HG03095 (cell line): ENCODE data around the gene TEAD1.
"Not testable (repeated sequence)": the region's sequence is repeated elsewhere in the genome, so short reads cannot be mapped to it uniquely, and the experiment has no call there.

ENCODE experiments used
- ATAC-seq: cut with Tn5 transposase; IDR thresholded peaks from one replicate; pipeline ENCODE4 v1.9.1; 2021; ENCODE audit warnings: moderate library complexity; ENCODE audit not compliant: unreplicated experiment

The TEAD1 gene

DNA sequence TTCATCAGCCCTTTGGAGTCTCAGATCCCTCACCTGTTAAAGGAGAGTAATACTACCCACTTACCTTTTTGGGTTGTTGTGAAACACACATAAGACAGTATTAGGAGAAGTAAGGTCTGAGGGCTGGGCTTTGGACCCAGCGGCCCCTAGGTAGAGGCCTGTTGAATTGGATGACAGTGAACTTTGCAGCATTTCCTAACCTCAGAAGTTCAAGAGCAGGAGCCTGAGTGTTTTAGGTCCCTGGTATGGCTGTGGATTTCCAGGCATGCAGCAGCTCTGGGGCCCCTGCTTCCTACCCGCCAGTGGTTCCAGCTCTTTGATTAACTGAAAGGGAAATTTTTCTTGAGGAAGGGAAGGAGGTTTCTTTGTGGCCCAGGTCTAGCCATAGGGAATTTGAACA lies 58.9 kb downstream of the TEAD1 start:
- no peak for ATAC-seq

GRCh38 chr11:12734625-12735024 lies 60.4 kb downstream of the TEAD1 start:
- no peak for ATAC-seq

DNA sequence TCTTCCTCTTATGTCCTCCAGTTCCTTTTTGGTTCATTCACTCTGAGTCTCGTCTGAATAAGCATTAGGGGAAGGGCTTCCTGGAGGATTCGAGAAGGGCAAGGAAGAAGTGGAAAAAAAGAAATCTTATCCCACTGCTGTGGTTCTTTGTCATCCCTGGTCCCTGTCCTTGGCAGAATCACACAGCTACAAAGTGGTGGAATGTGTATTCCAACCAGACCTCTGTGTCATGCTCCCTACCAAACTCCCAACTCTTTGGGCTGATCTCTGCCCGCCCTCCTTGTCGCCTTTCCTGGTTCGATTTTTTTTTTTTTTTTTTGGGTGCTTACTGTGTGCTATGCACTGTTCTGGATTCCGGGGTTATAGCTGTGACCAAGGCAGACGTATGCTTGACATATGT lies 61.0 kb downstream of the TEAD1 start:
- ATAC-seq = no peak

DNA sequence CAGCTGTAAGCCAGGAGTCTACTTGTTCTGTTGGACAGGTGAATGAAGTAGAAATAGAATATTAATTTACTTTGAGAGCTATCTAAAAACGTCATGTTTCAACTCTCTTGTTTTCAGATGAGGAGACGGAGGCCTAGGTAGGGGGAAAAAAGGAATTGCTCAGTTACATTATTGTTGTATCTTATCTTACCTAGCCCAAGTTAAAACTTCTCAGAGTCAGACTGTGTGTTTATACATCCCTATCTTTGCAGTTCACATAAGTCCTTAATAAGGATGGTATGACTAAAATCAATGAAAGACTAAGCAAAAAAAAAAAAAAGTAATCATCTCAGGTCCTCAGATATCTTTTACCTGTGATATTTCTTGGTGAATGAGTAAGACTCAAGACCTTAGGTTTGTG lies 62.8 kb downstream of the TEAD1 start:
- no peak for ATAC-seq

- no peak for ATAC-seq
Observed at GRCh38 chr11:12741671-12742216, 67.5 kb downstream of the TEAD1 start.

DNA sequence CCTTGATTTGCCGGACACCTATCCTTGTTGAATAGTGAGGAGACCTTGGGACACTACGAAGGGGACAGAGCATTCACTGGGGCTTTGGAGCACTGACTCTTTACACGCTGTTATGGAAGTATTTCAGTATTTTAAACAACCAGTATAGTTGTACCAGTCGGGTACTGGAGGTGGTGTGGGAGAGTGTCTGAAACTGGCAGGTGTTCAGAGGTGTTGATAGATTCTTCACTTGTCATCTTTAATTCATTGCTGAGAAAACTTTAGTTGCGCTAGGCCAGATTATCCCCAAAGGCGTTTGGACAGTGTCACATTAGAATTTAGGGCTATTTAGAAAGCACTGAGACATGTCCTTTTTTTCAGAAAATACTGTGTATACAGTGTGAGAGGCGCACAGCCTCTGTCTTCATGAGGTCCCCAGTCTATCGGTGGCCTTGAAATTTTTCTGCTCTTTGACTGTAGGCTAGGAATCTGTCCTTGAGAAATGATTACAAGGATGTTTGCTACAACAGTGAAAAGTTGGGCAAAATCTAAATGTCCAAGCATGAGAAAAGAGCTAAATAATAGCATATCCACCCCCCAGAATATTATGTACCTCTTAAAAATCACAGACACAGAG lies 69.7 kb downstream of the TEAD1 start:
- no peak for ATAC-seq

DNA sequence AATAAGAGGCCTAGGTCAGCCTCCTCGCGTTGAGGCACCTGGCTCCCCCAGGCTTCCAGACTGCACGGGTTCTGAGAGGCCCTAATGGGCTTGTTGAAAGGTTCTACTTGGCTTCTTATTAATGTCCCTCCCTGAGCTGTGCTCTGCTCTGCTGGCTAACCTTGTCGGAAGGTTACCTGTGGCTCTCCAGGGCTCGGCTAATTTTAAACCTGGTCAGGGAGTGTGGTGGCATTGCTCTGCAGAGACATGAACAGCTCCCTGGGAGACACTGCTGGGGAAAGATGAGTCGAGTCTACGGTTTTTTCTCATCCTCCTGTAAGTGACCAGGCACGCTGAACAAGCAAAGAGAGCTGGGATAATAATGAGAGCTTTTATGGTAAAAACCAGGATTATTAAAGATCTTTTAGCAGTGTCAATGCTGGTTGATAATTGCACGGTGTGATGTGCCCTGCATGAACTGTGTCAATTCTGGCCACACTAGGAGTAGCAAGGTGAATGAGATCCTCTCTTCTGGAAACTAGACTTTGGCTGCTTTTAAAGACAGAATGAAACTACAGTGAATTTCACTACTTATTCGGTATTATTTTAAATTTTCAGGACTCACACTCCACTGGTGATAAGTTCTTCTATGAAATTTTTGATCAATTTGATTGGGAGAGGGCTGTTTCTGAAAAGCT lies 70.7 kb downstream of the TEAD1 start:
- no peak for ATAC-seq

DNA sequence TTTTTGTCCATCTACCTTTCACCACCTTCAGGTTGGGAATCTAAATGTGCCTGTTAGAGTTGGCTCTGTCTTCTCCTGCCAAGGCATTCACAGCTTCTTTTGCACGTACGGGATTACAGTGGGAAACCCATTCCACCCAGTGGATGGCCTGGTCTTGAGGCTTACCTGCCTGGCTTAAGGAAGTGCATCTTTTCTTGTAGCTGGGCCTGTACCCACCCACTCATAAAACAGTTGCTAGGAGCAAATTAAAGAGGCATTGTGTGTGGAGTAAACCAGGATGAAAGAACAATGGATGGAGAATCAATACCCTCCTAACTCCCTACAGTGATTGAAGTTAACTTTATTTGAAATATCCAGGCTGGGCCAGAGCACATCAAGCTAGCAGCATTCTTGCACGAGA lies 71.6 kb downstream of the TEAD1 start:
- ATAC-seq = no peak

- no peak for ATAC-seq
Observed at GRCh38 chr11:12746593-12747097, 72.4 kb downstream of the TEAD1 start.

DNA sequence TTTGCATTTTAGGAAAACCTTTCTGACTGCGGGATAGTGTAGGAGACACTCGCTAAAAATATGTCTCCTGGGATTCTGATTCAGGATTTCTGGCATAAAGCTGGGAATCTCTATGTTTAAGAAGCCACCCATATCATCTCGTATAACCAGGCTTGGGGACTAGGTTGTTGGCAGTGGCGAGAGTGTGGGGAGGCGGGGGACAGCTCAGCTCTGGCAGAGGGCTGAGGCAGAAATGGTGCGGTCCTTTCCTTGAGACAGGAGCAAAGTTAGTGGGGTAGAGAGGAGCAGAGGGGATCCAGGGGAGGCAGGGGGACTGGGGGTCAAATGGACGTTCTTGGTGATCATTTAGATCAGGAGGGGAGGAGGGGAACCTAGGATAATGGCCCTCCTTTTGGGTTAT lies 74.3 kb downstream of the TEAD1 start:
- no peak for ATAC-seq

DNA sequence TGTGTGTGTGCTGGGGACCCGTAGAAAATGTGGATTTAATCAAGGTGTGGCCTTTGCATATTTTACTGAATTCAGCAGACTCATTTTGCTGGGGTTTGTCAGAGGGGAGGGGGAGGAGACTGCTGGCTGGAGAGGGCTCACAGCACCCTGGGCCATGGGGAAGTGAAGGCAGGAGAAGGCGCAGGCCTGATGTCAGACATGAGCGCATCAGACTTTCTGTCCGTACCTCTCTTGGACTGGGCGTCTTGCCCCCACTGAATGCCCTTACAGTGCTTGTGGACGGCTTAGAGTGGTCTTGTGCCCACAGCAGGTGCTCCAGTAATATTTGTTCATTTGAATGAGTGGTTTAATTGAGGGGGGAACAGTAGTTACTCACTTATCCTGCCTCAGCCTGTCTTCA lies 75.2 kb downstream of the TEAD1 start:
- no peak for ATAC-seq

- no peak for ATAC-seq
Observed at GRCh38 chr11:12750181-12750580, 76.0 kb downstream of the TEAD1 start.

DNA sequence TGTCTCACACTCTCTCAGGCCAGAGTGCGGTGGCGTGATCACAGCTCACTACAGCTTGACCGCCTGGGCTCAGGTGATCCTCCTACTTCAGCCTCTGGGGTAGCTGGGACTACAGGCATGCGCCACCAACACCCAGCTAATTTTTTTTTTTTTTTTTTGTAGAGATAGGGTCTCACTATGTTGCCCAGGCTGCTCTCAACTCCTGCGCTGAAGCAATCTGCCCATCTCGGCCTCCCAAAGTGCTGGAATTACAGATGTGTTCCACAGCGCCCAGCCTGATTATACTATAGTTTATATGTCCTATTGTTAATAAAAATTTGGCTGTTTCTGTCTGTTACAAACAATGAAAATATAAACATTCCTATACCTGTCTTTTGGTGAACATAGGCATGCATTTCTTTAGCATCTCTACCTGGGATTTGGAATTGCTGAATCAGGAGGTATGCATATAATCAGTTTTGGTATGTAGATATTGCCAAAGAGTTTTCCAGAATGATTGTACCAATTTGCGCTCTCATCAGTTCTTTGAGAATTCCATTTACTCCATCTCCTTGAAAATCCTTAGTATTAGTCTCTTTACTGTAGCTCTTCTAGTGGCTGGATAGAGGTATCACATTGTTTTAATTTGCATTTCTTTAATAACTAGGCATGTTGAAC lies 78.8 kb downstream of the TEAD1 start:
- ATAC-seq = no peak

- ATAC-seq = no peak
Observed at GRCh38 chr11:12754021-12754420, 79.8 kb downstream of the TEAD1 start.

DNA sequence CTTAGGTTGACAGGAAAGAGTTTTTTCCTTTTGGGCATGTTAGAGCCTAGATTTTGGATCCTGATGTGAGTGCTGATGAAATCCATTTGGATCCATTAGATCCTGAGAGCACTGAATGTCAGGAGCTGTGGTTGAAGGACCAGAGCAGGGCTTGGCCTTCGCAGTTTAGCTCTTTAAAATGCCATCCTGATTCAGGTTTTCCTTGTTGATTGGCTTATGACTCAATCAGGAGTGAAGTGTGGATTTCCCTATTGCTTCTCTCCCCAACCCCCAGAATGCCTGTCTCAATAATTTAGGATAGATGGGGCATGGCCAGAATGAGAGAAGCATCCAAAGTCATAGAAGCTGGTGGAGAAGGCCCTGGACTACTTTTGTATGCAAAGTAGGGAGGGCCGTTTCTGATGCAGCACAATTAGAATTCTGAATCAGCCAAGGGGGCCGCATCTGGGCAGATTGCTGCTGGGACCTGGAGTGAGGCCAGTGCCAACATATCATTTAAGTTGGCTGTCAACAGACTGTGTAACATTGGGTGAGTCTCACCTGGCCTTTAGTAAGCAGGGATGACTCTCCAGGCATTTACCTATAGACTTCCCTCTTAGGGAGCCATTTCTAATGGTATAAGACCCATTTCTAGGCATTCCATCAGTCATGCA lies 80.5 kb downstream of the TEAD1 start:
- ATAC-seq = no peak

- no peak for ATAC-seq
Observed at GRCh38 chr11:12755510-12756453, 81.6 kb downstream of the TEAD1 start.

DNA sequence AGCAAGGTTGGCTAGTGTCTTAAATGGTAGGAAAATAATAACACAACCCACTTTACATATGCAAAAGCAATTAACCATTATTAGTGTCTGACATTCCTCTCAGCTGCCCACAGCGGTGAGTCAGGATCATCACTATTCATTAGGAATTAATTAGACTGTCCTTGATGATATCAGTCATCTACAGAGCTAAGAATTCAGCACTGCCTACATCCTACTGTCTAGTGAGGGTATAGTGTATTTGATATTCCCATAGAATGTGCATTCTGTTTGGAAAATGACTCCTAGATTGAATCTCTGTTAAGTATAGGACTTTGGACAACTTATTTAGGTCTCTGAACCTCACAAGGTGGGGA lies 82.2 kb downstream of the TEAD1 start:
- ATAC-seq = no peak

GRCh38 chr11:12756867-12757266 lies 82.6 kb downstream of the TEAD1 start:
- no peak for ATAC-seq

DNA sequence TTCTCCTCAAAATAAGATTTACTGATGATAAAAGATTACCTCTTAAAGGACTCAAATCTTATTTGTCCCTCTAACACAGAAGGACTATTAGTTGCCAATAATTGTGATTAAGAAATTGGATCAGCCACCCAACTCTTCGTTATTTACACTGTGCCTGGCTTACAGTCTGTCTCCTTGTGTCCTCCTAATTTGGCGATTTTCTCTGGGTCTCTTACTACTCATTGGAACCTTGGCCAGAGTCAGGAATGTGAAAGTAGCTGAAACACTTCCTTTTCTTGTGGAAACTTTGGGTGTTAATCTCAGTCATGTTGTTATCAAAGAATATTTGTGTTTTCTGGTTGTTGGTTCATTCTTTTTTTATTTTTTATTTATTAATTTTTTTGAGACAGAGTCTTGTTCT lies 83.2 kb downstream of the TEAD1 start:
- no peak for ATAC-seq

GRCh38 chr11:12758117-12758516 lies 83.9 kb downstream of the TEAD1 start:
- ATAC-seq = not testable (repeated sequence)
